Endothelial cell of umbilical vein (primary cell): ENCODE results near the gene KLHL5. TPM values are rescaled to one million over a fixed set of nuclear protein-coding genes. Genes with fewer than 3 reads are reported as not detected.

Experiments
- BruUV-seq: library from RNA; stranded (reverse); fragments of 400-500 nt; replicated peaks from 2 replicates; lab custom pipeline; 2021; lab: Mats Ljungman, UMichigan
- CTCF ChIA-PET: fragments of 300-600, 350-600 bp; sonication (Branson Sonifier 250); formaldehyde crosslinking; loops from one replicate; lab custom pipeline; 2021; ENCODE audit warnings: antibody characterized with exemption, inconsistent platforms; lab: Charles Lee
- POLR2A ChIA-PET: fragments of 300-600, 350-600 bp; sonication (Branson Sonifier 250); formaldehyde crosslinking; loops from one replicate; lab custom pipeline; 2021; ENCODE audit warnings: antibody characterized with exemption, inconsistent platforms; lab: Charles Lee
- DNase-seq: peaks from one replicate; pipeline ENCODE4 v3.0.0-alpha.2; 2011; ENCODE audit warnings: low read depth, low spot score
- FAIRE-seq: peaks from 2 replicates; lab custom pipeline; 2011; peaks lifted over from hg19 to GRCh38; lab: Jason Lieb, UNC
- H2AFZ ChIP-seq: 2 replicates; pipeline ENCODE4 v1.6.0; 2012; ENCODE audit warnings: low read depth, low read length, control low read depth, inconsistent platforms
- H3K27ac ChIP-seq: 2 replicates; pipeline ENCODE4 v1.5.1; 2011; ENCODE audit warnings: low read depth, mild to moderate bottlenecking, control low read depth, low read length, moderate library complexity; ENCODE audit not compliant: insufficient read depth
- H3K27me3 ChIP-seq, 2 experiments: 2 replicates each; pipeline versions ENCODE4 v1.6.0 to v1.6.1; 2011; ENCODE audit warnings: low read length in 2 of 2, mixed read lengths in 1 of 2; ENCODE audit not compliant: control insufficient read depth in 2 of 2, insufficient read depth in 2 of 2
- H3K36me3 ChIP-seq, 2 experiments: 2 replicates in 1 of 2; 3 replicates in 1 of 2; pipeline ENCODE4 v1.5.1; 2011; ENCODE audit warnings: low read length in 2 of 2, mild to moderate bottlenecking in 1 of 2, moderate library complexity in 1 of 2; ENCODE audit not compliant: control insufficient read depth in 2 of 2, insufficient read depth in 2 of 2; ENCODE audit errors: extremely low read depth in 1 of 2
- H3K4me1 ChIP-seq: 3 replicates; pipeline ENCODE4 v1.5.1; 2011; ENCODE audit warnings: mild to moderate bottlenecking, low read length; ENCODE audit not compliant: control insufficient read depth, insufficient read depth; ENCODE audit errors: extremely low read depth
- H3K4me2 ChIP-seq: 2 replicates; pipeline ENCODE4 v1.6.1; 2011; ENCODE audit warnings: low read length, control low read depth, mixed read lengths; ENCODE audit not compliant: insufficient read depth
- H3K4me3 ChIP-seq, 3 experiments: fragments of 200-600 bp in 1 of 3; sonication (generic), shearing (Covaris generic) in 1 of 3; replicated peaks in 1 of 3; 2 replicates each; pipeline ENCODE4 v1.5.1; 2011 to 2016; ENCODE audit warnings: control low read depth in 3 of 3, low read length in 3 of 3, mild to moderate bottlenecking in 2 of 3, inconsistent platforms in 1 of 3, low read depth in 1 of 3, moderate library complexity in 1 of 3; ENCODE audit not compliant: insufficient read depth in 1 of 3
- H3K79me2 ChIP-seq: 2 replicates; pipeline ENCODE4 v1.6.0; 2012; ENCODE audit warnings: low read length, inconsistent platforms; ENCODE audit not compliant: control insufficient read depth, insufficient read depth
- H3K9ac ChIP-seq: replicated peaks from 2 replicates; pipeline ENCODE3; 2011; ENCODE audit warnings: low read length, control low read depth; ENCODE audit not compliant: insufficient read depth; ENCODE audit errors: extremely low read depth
- H3K9me1 ChIP-seq: replicated peaks from 3 replicates; pipeline ENCODE4 v1.6.0; 2011; ENCODE audit warnings: mild to moderate bottlenecking, low read length; ENCODE audit not compliant: control insufficient read depth, insufficient read depth; ENCODE audit errors: extremely low read depth
- H3K9me3 ChIP-seq: replicated peaks from 2 replicates; pipeline ENCODE4 v1.5.1; 2012; ENCODE audit warnings: low read length, inconsistent platforms; ENCODE audit not compliant: control insufficient read depth, insufficient read depth
- H4K20me1 ChIP-seq: replicated peaks from 2 replicates; pipeline ENCODE3; 2011; ENCODE audit warnings: mild to moderate bottlenecking, low read length; ENCODE audit not compliant: control insufficient read depth, insufficient read depth; ENCODE audit errors: extremely low read depth
- CTCF ChIP-seq, 2 donors: IDR thresholded peaks; 1 replicate in 1 of 2; 2 replicates in 1 of 2; pipeline ENCODE4 v1.5.1; 2011; ENCODE audit warnings: low read length in 2 of 2, mild to moderate bottlenecking in 2 of 2, moderate library complexity in 2 of 2, control low read depth in 1 of 2, inconsistent platforms in 1 of 2, low read depth in 1 of 2; ENCODE audit not compliant: insufficient read depth in 1 of 2; ENCODE audit errors: extremely low read depth in 1 of 2
- EZH2 ChIP-seq: IDR thresholded peaks from 2 replicates; pipeline ENCODE4 v1.6.1; 2012; ENCODE audit warnings: borderline replicate concordance, low read depth, mild to moderate bottlenecking, moderate library complexity, low read length, inconsistent platforms; ENCODE audit not compliant: severe bottlenecking
- FOS ChIP-seq: IDR thresholded peaks from 2 replicates; pipeline ENCODE4 v1.6.1; 2011; ENCODE audit warnings: mild to moderate bottlenecking, low read length, moderate library complexity, borderline replicate concordance; ENCODE audit not compliant: insufficient read depth
- GATA2 ChIP-seq: IDR thresholded peaks from 2 replicates; pipeline ENCODE4 v1.7.0; 2011; ENCODE audit warnings: low read depth, mild to moderate bottlenecking, moderate library complexity, mixed read lengths, low read length; ENCODE audit not compliant: insufficient read length, insufficient read depth
- JUN ChIP-seq: IDR thresholded peaks from 2 replicates; pipeline ENCODE4 v1.6.1; 2011; ENCODE audit warnings: borderline replicate concordance, low read depth; ENCODE audit not compliant: insufficient read length, insufficient read depth
- MAX ChIP-seq: IDR thresholded peaks from 2 replicates; pipeline ENCODE4 v1.6.1; 2011; ENCODE audit not compliant: insufficient read depth, insufficient read length
- MYC ChIP-seq: IDR thresholded peaks from one replicate; pipeline ENCODE4 v1.6.1; 2011; ENCODE audit warnings: mild to moderate bottlenecking, low read depth, low read length
- POLR2A ChIP-seq: IDR thresholded peaks from 2 replicates; pipeline ENCODE4 v1.6.1; 2012; ENCODE audit warnings: low read depth, mild to moderate bottlenecking, control low read depth, low read length
- POLR2AphosphoS5 ChIP-seq: IDR thresholded peaks from 2 replicates; pipeline ENCODE4 v1.6.1; 2012; ENCODE audit warnings: low read depth, mild to moderate bottlenecking, control low read depth, low read length, moderate library complexity; ENCODE audit not compliant: insufficient read depth
- dilution Hi-C: fragments of 300-500 bp; cut with MboI; formaldehyde crosslinking; loops from one replicate; pipeline ENCODE4 v1.15.0; 2019; ENCODE audit warnings: low sequenced_read_pairs; ENCODE audit not compliant: extremely low pct_ligation_motif_present
- intact Hi-C: fragments of 100-400 bp; cut with micrococcal nuclease; formaldehyde crosslinking; loops from one replicate; pipeline ENCODE4 v1.10.0; 2022
- polyA plus RNA-seq, 4 experiments: library from polyadenylated mRNA; depleted of rRNA in 3 of 4; stranded (reverse) in 3 of 4; unstranded in 1 of 4; fragments of >200 nt; gene quantifications; 2 replicates each; pipeline versions ENCODE4 v1.2.1 to v1.2.3, GENCODE V29; 2011 to 2012; ENCODE audit warnings: missing spikeins in 1 of 4
- total RNA-seq: library from RNA; stranded (reverse); gene quantifications from 2 replicates; pipeline ENCODE4 v1.2.3, GENCODE V29; 2021

Gene KLHL5
- total and polyA plus RNA-seq, 2 donors (not counting 3 experiments of a cell fraction or from before 2014, with no cell fraction given): 32.2 to 54.6 TPM

GRCh38 chr4:39169426-39169825 lies 107.4 kb downstream of the KLHL5 start:
- dilution Hi-C loops (no loop called here), intact Hi-C loops (no loop called here)
- ChIA-PET POLR2A (no interaction called here), CTCF (interaction anchor here (0.9 to 1.1 kb wide), 3 partner anchors 12 to 35 kb away, joined by 3 read pairs; partner anchors contain the start of gene WDR19)
- Histone ChIP-seq H3K4me2 (no peak overlapping the region), H3K9me3 (no peaks in the 10 kb centered on the region), H2AFZ (no peak overlapping the region), H3K36me3 (no peaks in the 10 kb centered on the region), H3K79me2 (no peaks in the 10 kb centered on the region), H3K9ac (no peak overlapping the region), H4K20me1 (no peaks in the 10 kb centered on the region), H3K27me3 (peaks cover 6 to 13% of the 10 kb centered on the region in 2 experiments), H3K27ac (no peak overlapping the region), H3K4me1 (no peaks in the 10 kb centered on the region), H3K4me3 (no peak overlapping the region), H3K9me1 (no peaks in the 10 kb centered on the region)
- TF ChIP-seq GATA2 (no peak), FOS (no peak), POLR2AphosphoS5 (no peak), CTCF (IDR thresholded peaks at IDR 0.05; ENCODE audit: extremely low read depth in 1 of 2, insufficient read depth in 1 of 2, low read depth in 1 of 2, low read length in 2 of 2) (no peak), MYC (no peak), POLR2A (no peak), EZH2 (no peak), MAX (no peak), JUN (no peak)
- no TSS peak for BruUV-seq
- no peak for FAIRE-seq
- no peak for DNase-seq
